Measurements from ENCODE around the gene CDH12.

The CDH12 gene

GRCh38 chr5:22673131-22673530, 180.0 kb downstream of the CDH12 start:
- Mint-ChIP-seq H3K4me1 (no peaks in the 10 kb centered on the region), H3K9me3 (peaks cover 15% of the 10 kb centered on the region), H3K27me3 (ENCODE audit: low read depth, poor library complexity) (no peaks in the 10 kb centered on the region)

GRCh38 chr5:22669345-22669744, 183.8 kb downstream of the CDH12 start:
- no peak overlapping the region for H3K4me3 Mint-ChIP-seq
- H3K36me3 Mint-ChIP-seq (ENCODE audit: low read depth), result no peaks in the 10 kb centered on the region
- no peak for DNase-seq
- H3K27ac Mint-ChIP-seq, result no peak overlapping the region
- H3K27me3 Mint-ChIP-seq (ENCODE audit: low read depth, poor library complexity), result no peaks in the 10 kb centered on the region
- H3K4me1 Mint-ChIP-seq, result no peaks in the 10 kb centered on the region
- peaks cover 2% of the 10 kb centered on the region for H3K9me3 Mint-ChIP-seq
- TF ChIP-seq CTCF (IDR thresholded peaks at IDR 0.05), result no peak

More at GRCh38 chr5:22673131-22673530, 180.0 kb downstream of the CDH12 start:
- Mint-ChIP-seq H3K36me3 (ENCODE audit: low read depth) (no peaks in the 10 kb centered on the region), H3K27ac (no peak overlapping the region), H3K4me3 (no peak overlapping the region)
- TF ChIP-seq CTCF (IDR thresholded peaks at IDR 0.05), result no peak
- no peak for DNase-seq

- no peak for DNase-seq
- no peak for TF ChIP-seq CTCF (IDR thresholded peaks at IDR 0.05)
- H3K36me3 Mint-ChIP-seq (ENCODE audit: low read depth), result no peaks in the 10 kb centered on the region
- no peak overlapping the region for H3K27ac Mint-ChIP-seq
- H3K9me3 Mint-ChIP-seq, result no peaks in the 10 kb centered on the region
- H3K4me3 Mint-ChIP-seq, result no peak overlapping the region
- no peaks in the 10 kb centered on the region for H3K4me1 Mint-ChIP-seq
- peaks cover 3% of the 10 kb centered on the region for H3K27me3 Mint-ChIP-seq (ENCODE audit: low read depth, poor library complexity)
Observed at GRCh38 chr5:22665801-22666200, 187.3 kb downstream of the CDH12 start.

GRCh38 chr5:22663134-22663533, 190.0 kb downstream of the CDH12 start:
- Mint-ChIP-seq H3K4me1 (no peaks in the 10 kb centered on the region), H3K9me3 (no peaks in the 10 kb centered on the region), H3K4me3 (no peak overlapping the region), H3K27me3 (ENCODE audit: low read depth, poor library complexity) (peaks cover 3% of the 10 kb centered on the region), H3K27ac (no peak overlapping the region), H3K36me3 (ENCODE audit: low read depth) (no peaks in the 10 kb centered on the region)
- no peak for TF ChIP-seq CTCF (IDR thresholded peaks at IDR 0.05)
- DNase-seq, result no peak

- no peak for TF ChIP-seq CTCF (IDR thresholded peaks at IDR 0.05)
- H3K36me3 Mint-ChIP-seq (ENCODE audit: low read depth), result no peaks in the 10 kb centered on the region
- DNase-seq, result no peak
- H3K9me3 Mint-ChIP-seq, result no peaks in the 10 kb centered on the region
- peaks cover 3% of the 10 kb centered on the region for H3K27me3 Mint-ChIP-seq (ENCODE audit: low read depth, poor library complexity)
- H3K4me1 Mint-ChIP-seq, result no peaks in the 10 kb centered on the region
- H3K27ac Mint-ChIP-seq, result no peak overlapping the region
- H3K4me3 Mint-ChIP-seq, result no peak overlapping the region
Observed at GRCh38 chr5:22662391-22662790, 190.8 kb downstream of the CDH12 start.

- no peak for TF ChIP-seq CTCF (IDR thresholded peaks at IDR 0.05)
- Mint-ChIP-seq H3K4me1 (no peaks in the 10 kb centered on the region), H3K9me3 (no peaks in the 10 kb centered on the region), H3K36me3 (ENCODE audit: low read depth) (no peaks in the 10 kb centered on the region), H3K27me3 (ENCODE audit: low read depth, poor library complexity) (no peaks in the 10 kb centered on the region), H3K4me3 (no peak overlapping the region), H3K27ac (no peak overlapping the region)
- no peak for DNase-seq
Observed at GRCh38 chr5:22651355-22651754, 201.8 kb downstream of the CDH12 start.
